HG03159 (cell line): ENCODE measurements around the gene BPIFB4.
"Not testable (repeated sequence)": the region's sequence is repeated elsewhere in the genome, so short reads cannot be mapped to it uniquely, and the experiment has no call there.

Experiments
- ATAC-seq: cut with Tn5 transposase; IDR thresholded peaks from one replicate; pipeline ENCODE4 v1.9.1; 2021; ENCODE audit warnings: mild to moderate bottlenecking, moderate library complexity; ENCODE audit not compliant: unreplicated experiment

BPIFB4 gene

DNA sequence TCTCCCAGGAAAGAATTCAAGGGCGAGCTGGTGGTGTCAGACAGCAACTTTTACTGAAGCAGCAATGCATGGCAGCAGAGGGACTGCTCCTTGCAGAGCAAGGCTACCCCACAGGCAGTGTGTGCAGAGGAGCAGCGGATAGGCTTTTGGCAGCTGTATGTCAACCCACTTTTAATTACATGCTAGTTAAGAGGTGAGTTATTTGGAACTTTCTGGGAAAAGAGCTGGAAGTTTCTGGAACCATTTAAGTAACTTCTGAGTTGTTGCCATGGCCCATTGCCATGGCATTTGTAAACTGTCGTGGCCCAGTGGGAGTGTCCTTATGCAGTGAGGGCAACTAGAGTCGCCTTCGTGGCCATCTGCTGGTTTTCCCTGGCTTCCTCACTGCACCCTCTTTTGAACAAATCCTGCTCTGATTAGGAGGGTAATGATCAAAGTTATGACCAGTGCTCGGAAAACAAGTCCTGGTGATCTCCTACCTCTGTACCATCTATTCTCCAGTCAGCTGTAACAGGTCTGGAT is 34.0 kb downstream of the BPIFB4 start:
- no peak for ATAC-seq

DNA sequence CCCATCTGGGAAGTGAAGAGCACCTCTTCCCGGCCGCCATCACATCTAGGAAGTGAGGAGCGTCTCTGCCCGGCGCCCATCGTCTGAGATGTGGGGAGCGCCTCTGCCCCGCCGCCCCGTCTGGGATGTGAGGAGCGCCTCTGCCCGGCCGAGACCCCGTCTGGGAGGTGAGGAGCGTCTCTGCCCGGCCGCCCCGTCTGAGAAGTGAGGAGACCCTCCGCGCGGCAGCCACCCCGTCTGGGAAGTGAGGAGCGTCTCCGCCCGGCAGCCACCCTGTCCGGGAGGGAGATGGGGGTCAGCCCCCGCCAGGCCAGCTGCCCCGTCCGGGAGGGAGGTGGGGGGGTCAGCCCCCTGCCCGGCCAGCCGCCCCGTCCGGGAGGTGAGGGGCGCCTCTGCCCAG is 36.1 kb downstream of the BPIFB4 start:
- ATAC-seq, result not testable (repeated sequence)

- no peak for ATAC-seq
These were observed 40.6 kb downstream of the BPIFB4 start for GRCh38 chr20:33119725-33120720.

- ATAC-seq, result no peak
These were observed 41.5 kb downstream of the BPIFB4 start for GRCh38 chr20:33120934-33121333.

- ATAC-seq, result not testable (repeated sequence)
These were observed 42.9 kb downstream of the BPIFB4 start for GRCh38 chr20:33122297-33122696.

DNA sequence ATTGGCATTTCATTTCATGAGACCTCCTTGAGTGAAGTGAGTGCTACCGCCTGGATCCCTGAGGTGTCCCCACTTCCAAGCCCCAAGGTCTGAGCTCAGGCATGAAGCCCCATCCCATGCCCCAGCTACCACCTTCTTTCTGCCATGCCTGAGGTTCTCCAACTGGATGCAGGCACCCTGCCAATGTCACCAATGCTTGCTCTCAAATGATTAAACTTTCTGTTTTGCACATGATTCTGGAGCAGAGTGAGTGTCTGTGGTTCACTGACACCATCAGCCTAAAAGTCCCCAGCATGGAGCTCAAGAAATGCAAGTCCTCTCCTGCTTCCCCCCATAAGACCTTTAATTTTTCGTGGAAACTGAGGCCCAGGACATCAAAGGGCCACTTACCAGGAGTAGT is 44.8 kb downstream of the BPIFB4 start:
- ATAC-seq, result no peak

GRCh38 chr20:33124994-33125393 is 45.6 kb downstream of the BPIFB4 start:
- no peak for ATAC-seq

DNA sequence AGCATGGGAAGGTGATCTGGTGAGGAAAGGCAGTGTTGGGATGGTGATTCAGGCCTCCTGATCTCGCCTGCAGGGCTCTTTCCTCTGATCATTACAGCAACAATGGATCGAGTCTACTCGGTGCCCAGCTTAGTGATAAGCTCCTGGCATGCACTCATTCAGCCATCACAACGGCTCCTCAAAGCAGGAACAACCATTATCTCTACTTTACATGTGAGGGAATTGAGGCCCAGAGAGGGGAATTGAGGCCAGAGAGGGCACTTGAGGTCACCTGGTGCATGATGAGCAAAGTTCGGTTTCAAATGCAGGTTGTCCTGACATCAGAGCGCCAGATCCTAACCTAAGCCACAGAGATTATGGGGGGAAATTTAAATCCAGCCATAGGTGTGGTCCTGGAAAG is 46.5 kb downstream of the BPIFB4 start:
- ATAC-seq, result no peak

DNA sequence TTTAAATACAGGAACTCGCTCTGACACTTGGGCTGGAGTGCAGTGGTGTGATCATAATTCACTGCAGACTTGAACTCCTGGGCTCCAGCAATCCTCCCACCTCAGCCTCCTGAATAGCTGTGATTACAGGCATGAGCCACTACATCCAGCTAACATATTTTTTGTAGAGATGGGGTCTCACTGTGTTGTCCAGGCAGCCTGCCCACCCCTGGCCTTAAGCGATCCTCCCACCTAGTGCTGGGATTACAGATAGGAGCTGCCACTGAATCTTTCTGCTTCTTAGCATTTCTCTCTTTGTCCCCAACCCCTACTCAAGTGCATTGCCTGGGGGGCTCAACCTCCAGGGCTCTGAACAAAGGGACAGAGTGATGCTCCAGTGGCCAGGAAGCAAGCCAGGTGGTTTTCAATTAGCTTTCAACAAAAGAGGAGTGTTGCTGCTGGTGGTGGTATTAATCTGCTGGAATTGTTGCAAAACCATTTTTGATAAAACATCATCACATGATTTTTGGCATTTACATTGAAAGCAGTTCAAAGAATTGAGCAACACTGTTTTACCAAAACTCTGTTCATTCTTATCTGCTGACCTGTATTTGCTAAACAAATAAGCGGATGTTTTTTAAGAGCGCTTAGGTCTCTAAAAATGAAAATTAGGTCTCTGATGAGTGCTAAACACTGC is 48.1 kb downstream of the BPIFB4 start:
- ATAC-seq, result no peak

- no peak for ATAC-seq
These were observed 51.2 kb downstream of the BPIFB4 start for GRCh38 chr20:33130568-33131061.

GRCh38 chr20:33131949-33132473 is 52.6 kb downstream of the BPIFB4 start:
- no peak for ATAC-seq

DNA sequence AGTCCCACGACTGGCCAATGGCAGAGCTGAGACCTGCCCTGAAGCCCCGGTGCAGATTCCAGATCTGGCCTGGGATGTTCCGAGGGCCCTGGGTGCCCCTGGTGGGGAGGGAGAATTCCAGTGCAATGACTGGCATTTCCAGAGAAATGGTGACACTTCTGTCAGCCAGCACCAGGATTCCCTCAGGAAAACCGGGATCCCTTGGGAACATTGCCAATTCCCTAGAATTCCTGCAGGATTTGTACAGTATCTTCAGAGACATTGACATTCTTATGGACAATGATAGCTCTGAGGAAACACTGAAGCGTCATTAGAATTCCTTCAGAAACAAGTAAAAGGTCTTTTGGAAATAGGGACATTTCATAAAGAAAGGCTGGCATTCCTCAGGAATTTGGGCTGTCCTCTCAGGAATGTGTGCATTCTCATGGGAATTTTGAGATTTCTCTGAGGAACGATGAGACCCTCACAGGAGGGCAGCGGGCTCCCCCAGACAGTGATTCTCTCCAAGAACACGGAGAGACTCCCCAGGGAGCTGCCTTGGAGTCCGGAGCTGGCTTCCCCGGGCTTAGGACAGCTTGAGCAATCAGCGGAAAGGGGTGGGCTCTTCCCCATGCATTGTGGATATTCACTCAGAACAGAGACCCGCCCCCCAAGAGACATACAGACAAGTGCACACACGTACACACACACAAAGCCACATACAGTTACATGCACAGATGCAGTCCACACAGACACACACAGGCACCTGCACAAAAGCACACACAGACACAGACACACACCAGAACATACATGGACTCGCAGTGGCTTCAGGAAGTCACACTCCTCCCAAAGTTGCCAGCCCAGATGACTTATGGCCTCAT is 53.3 kb downstream of the BPIFB4 start:
- no peak for ATAC-seq

- ATAC-seq, result no peak
These were observed 54.0 kb downstream of the BPIFB4 start for GRCh38 chr20:33133373-33133941.

GRCh38 chr20:33137195-33137594 is 57.8 kb downstream of the BPIFB4 start:
- no peak for ATAC-seq

DNA sequence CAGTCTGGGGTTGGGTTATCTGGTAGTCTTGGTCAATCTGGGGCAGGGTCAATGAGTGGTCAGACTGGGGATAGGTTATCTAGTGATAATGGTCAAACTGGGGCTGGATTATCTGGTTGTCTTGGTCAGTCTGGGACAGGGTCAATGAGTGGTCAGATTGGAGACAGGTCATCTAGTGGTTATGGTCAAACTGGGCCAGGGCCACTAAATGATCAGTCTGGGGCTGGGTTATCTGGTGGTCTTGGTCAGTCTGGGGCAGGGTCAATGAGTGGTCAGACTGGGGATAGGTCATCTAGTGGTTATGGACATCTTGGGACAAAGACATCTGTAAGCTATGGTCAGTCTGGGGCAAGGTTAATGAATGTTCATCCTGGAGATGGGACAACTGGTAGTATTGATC is 60.0 kb downstream of the BPIFB4 start:
- ATAC-seq, result no peak

DNA sequence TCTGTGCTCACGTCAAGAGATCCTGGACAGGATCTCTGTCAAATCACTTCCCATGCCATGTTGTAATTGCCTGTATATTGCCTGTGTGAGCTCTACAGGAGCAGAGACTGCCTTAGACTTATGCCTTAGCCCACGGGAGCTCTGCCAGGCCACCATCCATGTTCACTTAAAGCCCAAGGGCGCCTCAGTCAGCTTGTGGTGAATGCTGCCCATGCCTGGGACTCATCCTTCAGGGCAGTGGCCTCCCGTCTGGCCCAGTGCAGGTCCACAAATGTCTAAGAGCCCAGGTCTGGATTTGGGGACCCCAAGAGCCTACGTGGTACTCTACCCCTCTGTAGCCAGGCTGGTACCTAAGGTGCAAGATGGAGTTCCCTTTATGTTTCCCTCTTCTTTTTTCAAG is 66.1 kb downstream of the BPIFB4 start:
- ATAC-seq, result no peak

GRCh38 chr20:33147299-33147698 is 67.9 kb downstream of the BPIFB4 start:
- ATAC-seq, result no peak

DNA sequence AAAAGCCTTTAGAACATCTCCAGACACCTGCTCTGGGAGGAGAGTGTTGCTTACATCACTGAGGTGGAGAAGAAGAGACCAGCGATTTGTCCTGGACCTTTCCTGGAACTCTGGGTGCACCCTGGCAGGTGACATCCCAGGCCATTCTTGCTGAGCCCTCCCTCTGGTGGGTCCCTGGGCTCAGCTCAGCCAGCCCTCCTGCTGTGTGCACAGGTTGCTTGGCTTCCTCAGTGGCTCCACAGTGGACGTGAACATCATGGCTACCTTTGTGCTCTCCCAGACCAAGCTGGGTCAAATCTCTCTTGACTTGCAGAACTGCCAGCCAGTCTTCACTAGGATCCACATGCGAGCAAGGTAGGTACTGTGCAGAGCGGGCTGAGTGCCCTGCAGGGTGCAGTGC is 68.6 kb downstream of the BPIFB4 start:
- no peak for ATAC-seq

- no peak for ATAC-seq
These were observed 74.8 kb downstream of the BPIFB4 start for GRCh38 chr20:33154252-33154651.
